ENCODE measurements around the gene METTL23.

GRCh38 chr17:76691379-76692191 lies 35.1 kb upstream of the METTL23 start:
- TF ChIP-seq CTCF (IDR thresholded peaks at IDR 0.05) (no peak), ZFX (IDR thresholded peaks at IDR 0.05; ENCODE audit: borderline replicate concordance) (no peak)
